Esophagus muscularis mucosa (tissue), 3 donors: Measurements from ENCODE around the gene XDH.

Experiments used
- POLR2AphosphoS5 ChIP-seq, 2 donors: sonication (generic); formaldehyde crosslinking; IDR thresholded peaks; one replicate each; pipeline ENCODE4 v1.6.1; 2017; ENCODE audit warnings: antibody characterized with exemption in 2 of 2
- TF ChIP-seq, protein P1 (sequence below), 3 experiments: fragments of 200-600 bp in 2 of 3; fragments of 450-650 bp in 1 of 3; sonication (generic) in 2 of 3; IDR thresholded peaks; one replicate each; pipeline ENCODE4 v1.5.1; 2017 to 2019; ENCODE audit warnings: antibody characterized with exemption in 3 of 3, mild to moderate bottlenecking in 2 of 3, moderate library complexity in 1 of 3

DNA sequence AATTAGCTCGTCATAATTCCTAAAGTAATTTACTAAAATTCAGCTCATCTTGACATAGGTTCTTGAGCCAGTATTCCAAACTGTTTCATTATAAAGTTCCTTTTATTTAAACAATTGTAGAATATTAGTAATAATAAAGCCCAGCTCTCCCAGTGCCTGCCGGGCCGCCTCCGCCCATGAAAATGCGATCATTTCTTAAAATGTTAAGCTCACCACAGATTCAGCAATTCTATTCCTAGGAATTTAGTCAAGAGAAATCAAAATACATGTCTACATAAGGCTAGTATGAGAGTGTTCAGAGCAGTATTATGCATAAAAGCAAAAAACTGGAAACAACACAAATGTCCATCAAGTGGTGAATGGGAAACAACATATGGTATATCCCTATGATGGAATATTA lies 52.0 kb downstream of the XDH start:
- TF ChIP-seq, protein P1, sequence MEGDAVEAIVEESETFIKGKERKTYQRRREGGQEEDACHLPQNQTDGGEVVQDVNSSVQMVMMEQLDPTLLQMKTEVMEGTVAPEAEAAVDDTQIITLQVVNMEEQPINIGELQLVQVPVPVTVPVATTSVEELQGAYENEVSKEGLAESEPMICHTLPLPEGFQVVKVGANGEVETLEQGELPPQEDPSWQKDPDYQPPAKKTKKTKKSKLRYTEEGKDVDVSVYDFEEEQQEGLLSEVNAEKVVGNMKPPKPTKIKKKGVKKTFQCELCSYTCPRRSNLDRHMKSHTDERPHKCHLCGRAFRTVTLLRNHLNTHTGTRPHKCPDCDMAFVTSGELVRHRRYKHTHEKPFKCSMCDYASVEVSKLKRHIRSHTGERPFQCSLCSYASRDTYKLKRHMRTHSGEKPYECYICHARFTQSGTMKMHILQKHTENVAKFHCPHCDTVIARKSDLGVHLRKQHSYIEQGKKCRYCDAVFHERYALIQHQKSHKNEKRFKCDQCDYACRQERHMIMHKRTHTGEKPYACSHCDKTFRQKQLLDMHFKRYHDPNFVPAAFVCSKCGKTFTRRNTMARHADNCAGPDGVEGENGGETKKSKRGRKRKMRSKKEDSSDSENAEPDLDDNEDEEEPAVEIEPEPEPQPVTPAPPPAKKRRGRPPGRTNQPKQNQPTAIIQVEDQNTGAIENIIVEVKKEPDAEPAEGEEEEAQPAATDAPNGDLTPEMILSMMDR (IDR thresholded peaks at IDR 0.05): no peak
- no peak for TF ChIP-seq POLR2AphosphoS5 (IDR thresholded peaks at IDR 0.05)
